Sciatic nerve (tissue), 2 donors: ENCODE data around the gene F5. TPM values are rescaled to one million over a fixed set of nuclear protein-coding genes. Genes with fewer than 3 reads are reported as not detected.

Experiments used
- ATAC-seq: fragments of 200-7000 bp; cut with Tn5 transposase; one replicate; pipeline ENCODE4 v1.9.1; 2020; ENCODE audit warnings: mild to moderate bottlenecking, moderate library complexity
- DNase-seq: peaks from one replicate; pipeline ENCODE4 v3.0.0-alpha.2; 2020; ENCODE audit warnings: low spot score
- intact Hi-C: fragments of 100-400 bp; cut with DNase I; formaldehyde crosslinking; loops from one replicate; pipeline ENCODE4 v1.14.2; 2022
- total RNA-seq: library from RNA; stranded (reverse); fragmentation: NEBNext Ultra II Directional; extraction: Animal tissue kit (Norgen Biotek cat#: 25700); gene quantifications from one replicate; pipeline ENCODE4 v1.2.1, GENCODE V29; 2021
- donor health status: DM: no; HTN: no; CAD: no.
- donor health status: DM: no; HTN: no; CAD: no.

Gene F5
- total RNA-seq, 1 donor from 2014 or later, result 1.8 TPM

- ATAC-seq (no peak), DNase-seq (no peak)
- intact Hi-C loops, result no loop called here
Observed at GRCh38 chr1:169488157-169488556, 98.1 kb downstream of the F5 start.

GRCh38 chr1:169487561-169487960, 98.7 kb downstream of the F5 start:
- intact Hi-C loops, result no loop called here
- DNase-seq, result no peak
- no peak for ATAC-seq

DNA sequence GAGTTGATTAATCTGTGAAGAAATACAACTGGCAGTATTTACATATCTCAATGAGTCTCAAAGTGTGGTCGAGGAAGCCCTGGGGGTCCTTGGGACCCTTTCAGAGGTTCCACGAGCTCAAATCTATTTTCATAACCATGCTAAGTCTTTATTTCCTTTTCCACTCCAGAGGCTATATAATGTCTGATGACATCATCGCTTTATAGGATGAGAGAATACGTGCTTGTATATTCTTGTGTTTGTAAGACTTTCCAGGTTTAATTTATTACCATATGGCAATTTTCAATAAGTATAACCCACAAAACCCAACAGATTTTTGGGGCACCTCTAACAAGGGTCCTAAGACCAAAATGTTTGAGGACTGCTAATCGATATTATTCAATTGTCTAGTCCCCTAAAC, 99.1 kb downstream of the F5 start:
- no peak for DNase-seq
- intact Hi-C loops, result no loop called here
- no peak for ATAC-seq

DNA sequence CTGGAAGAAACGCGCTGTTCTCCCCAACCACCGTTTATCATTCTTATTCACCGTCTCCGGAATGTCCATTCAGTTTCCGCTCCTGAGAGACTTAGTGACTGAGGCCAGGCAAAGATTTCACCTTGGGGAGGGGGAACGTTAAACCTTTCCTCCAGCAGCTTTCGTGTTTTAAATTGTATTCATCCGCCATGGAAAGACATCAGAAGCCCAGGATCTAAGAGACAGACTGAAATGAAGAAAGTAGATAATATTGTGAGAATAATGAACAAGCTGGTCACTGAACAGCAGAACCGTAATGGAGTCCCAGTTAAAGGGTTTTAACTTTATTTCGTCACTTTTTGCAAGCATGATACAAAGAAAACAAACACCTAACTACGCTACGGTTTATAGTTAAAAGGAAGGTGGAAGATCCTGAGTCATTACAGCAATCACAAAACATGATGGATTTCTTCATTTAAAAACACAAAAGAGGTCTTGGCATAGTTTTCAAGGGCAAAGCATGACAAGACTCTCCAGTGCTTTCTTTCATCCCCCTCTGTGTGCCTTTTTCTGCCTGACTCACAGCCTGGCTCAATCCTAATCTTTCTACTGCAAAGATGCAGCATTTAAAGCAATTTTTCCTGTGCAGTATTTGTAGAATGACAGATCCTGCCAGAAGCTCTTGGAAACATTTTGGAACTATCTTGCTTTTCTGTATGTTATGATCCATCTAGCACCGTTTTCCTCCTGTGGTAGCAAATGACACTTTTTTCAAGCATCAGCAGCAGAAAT, 99.8 kb downstream of the F5 start:
- ATAC-seq, result no peak
- intact Hi-C loops, result no loop called here
- no peak for DNase-seq

DNA sequence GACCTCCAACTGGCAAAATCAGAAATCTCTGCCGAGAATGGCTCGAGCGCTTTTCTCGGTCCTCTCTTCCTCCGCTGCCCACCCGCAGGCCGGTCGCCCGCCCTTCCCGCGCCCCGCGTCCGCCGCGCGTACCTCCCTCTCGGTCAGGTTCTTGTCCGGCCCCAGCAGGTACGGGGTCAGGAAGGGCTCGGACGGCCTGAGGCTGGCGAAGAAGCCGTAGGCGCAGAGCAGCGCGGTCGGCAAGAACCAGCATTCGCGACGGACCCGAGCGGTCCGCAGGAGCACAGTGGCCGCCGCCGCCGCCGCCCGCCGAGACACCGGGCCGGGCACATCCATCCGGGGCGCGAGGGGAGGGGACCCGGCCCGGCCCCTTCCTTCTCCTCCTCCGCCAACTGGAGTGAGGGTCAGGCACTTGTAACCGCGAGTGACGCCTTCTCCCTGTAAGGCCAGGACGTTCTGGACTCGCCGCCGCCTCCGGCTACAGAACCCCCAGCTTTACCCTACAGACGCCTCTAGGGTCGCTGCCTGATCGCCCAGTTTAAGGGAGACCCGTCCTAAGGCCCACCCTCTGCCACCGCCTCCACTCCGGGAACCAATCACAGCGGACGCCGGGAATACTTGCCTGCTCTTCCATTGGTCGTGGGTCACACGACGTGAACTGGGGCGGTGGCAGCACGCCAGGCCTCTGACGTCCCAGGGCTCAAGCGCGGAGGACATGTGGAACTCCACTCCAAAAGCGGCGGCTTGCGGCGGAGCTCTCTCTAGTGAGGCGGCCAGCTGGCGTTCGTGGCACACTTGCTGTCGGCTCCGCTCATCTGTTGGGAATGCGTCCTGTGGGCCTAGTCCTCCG, 100.6 kb downstream of the F5 start, which contains the start of gene SLC19A2:
Gene SLC19A2 (minus strand): TSS at position 514 of the 850 bp plus-strand sequence. CDS start 178 bp downstream, at position 336.
- DNase-seq (peak; percentile 100), ATAC-seq (peak; percentile 98)
- intact Hi-C loops, result no loop called here

- intact Hi-C loops, result no loop called here
- ATAC-seq, result peak; percentile 63
- DNase-seq, result peak; percentile 69
Observed at GRCh38 chr1:169484683-169485430, 101.4 kb downstream of the F5 start.

DNA sequence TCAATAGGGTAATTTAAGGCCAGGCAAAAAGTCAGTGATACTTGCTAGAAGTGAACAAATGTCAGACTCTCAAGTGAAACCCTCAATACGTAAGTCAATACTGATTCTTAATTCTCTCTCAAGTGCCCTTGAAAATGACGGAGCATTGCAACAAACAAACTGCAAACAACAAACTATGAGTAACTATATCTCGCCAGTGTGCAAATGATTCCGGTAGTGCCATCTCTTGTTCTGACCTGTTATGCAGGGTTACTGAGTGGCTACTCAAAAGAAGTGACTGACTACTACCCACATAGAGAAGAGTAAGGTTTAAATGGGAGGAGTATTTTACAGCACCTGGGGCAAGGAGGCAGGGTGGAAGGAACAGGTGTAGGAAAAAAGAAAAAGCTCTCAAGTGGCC, 102.2 kb downstream of the F5 start:
- DNase-seq (no peak), ATAC-seq (no peak)
- intact Hi-C loops, result no loop called here

- intact Hi-C loops, result no loop called here
- DNase-seq (no peak), ATAC-seq (peak; percentile 53)
Observed at GRCh38 chr1:169483500-169483966, 102.7 kb downstream of the F5 start.

DNA sequence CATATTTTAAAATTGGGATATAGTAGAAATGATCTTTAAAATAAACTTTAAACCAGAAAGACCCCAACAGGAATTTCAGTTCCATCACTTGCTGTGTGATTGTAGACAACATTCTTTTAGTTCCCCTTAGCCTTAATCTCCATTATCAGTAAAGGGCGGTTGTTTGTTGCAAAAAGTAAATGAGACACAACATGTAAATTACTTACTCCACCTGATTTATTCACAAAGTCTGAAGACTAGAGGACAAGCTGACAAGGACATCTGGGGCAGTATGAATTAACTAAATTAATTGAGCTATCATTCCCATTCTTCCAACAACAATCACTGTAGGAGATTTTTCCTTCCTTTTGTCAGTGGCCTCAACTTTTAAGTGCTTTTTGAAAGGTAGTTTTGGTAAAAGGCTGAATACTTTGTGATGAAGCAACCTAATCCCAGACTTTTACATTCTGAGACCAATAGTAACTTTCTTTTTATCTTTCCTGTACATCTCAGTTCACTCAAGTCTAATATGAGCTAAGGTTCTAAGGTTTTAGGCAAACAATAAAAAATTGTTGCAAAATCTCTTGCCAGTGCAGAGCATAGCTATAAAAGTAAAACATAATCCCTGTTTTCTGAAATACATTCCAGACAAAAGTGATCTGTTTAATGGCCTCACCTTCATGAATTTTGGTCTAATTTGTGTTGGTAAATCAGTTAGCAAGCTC, 106.8 kb downstream of the F5 start:
- intact Hi-C loops, result no loop called here
- DNase-seq (no peak), ATAC-seq (no peak)

DNA sequence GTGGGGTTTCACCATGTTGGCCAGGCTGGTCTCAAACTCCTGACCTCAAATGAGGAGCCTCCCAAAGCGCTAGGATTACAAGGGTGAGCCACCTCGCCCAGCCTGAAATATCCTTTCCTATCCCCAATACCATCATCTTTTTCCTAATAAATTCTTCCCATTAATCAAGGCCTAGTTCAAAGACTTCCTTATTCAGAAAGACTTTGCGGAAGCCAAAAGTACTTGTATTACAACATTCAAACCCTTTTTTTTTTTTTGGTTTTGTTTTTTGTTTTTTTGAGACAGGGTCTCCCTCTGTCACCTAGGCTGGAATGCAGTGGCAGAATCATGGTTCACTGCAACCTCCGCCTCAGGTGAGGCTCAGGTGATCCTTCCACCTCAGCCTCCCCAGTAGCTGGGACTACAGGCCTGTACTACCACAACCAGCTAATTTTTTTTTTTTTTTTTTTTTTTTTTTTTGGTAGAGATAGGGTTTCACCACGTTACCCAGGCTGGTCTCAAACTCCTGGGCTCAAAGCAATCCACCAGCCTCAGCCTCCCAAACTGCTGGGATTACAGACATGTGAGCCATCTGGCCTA, 108.1 kb downstream of the F5 start:
- DNase-seq, result no peak
- no peak for ATAC-seq
- intact Hi-C loops, result no loop called here

- intact Hi-C loops, result no loop called here
- DNase-seq (no peak), ATAC-seq (no peak)
Observed at GRCh38 chr1:169475806-169476387, 110.4 kb downstream of the F5 start.

- no peak for ATAC-seq
- no peak for DNase-seq
- intact Hi-C loops, result no loop called here
Observed at GRCh38 chr1:169474302-169474995, 111.8 kb downstream of the F5 start.

DNA sequence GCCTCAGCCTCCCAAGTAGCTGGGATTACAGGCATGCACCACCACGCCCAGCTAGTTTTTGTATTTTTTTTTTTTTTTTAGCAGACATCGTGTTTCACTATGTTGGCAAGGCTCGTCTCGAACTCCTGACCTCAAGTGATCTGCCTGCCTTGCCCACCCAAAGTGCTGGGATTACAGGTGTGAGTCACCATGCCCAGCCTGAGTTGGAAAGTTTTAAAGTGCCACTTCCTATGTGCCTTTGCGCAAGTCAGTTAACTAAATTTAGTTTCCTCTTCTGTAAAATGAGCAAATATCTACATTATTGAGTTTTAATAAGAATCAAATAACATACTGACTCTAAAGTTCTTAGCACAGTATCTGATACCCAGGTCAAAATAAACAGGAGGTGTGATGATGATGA, 112.9 kb downstream of the F5 start:
- DNase-seq (no peak), ATAC-seq (no peak)
- intact Hi-C loops, result no loop called here

- ATAC-seq, result no peak
- no peak for DNase-seq
- intact Hi-C loops, result no loop called here
Observed at GRCh38 chr1:169472738-169473137, 113.5 kb downstream of the F5 start.

- intact Hi-C loops, result no loop called here
- ATAC-seq, result no peak
- no peak for DNase-seq
Observed at GRCh38 chr1:169468982-169469381, 117.3 kb downstream of the F5 start.

GRCh38 chr1:169466259-169467230, 119.7 kb downstream of the F5 start:
- intact Hi-C loops, result no loop called here
- ATAC-seq (peak; percentile 65), DNase-seq (no peak)
